Effector memory CD4-positive, alpha-beta T cell (primary cell): ENCODE results near the gene THSD7A.

Experiments
- DNase-seq, 3 donors: peaks; one replicate each; pipeline ENCODE4 v3.0.0-alpha.2; 2020
- H3K27ac ChIP-seq: 2 replicates; pipeline ENCODE4 v1.7.0; 2013; ENCODE audit warnings: mild to moderate bottlenecking, low read length, moderate library complexity; ENCODE audit not compliant: insufficient read depth, poor library complexity, severe bottlenecking
- H3K27me3 ChIP-seq: replicated peaks from 2 replicates; pipeline ENCODE4 v1.7.0; 2013; ENCODE audit warnings: mild to moderate bottlenecking, low read length; ENCODE audit not compliant: insufficient read depth, control insufficient read depth, poor library complexity, severe bottlenecking
- H3K36me3 ChIP-seq: 2 replicates; pipeline ENCODE4 v1.7.0; 2013; ENCODE audit warnings: mild to moderate bottlenecking, low read length, moderate library complexity; ENCODE audit not compliant: control insufficient read depth, insufficient read depth
- H3K4me1 ChIP-seq: 2 replicates; pipeline ENCODE4 v1.7.0; 2013; ENCODE audit warnings: low read length, mild to moderate bottlenecking; ENCODE audit not compliant: control insufficient read depth, insufficient read depth, poor library complexity, severe bottlenecking
- H3K4me3 ChIP-seq: 2 replicates; pipeline ENCODE4 v1.7.0; 2013; ENCODE audit warnings: low read length, low read depth, mild to moderate bottlenecking; ENCODE audit not compliant: insufficient read depth, poor library complexity, severe bottlenecking
- H3K9me3 ChIP-seq: 2 replicates; pipeline ENCODE4 v1.7.0; 2013; ENCODE audit warnings: mild to moderate bottlenecking, low read length, moderate library complexity; ENCODE audit not compliant: control insufficient read depth

The THSD7A gene

DNA sequence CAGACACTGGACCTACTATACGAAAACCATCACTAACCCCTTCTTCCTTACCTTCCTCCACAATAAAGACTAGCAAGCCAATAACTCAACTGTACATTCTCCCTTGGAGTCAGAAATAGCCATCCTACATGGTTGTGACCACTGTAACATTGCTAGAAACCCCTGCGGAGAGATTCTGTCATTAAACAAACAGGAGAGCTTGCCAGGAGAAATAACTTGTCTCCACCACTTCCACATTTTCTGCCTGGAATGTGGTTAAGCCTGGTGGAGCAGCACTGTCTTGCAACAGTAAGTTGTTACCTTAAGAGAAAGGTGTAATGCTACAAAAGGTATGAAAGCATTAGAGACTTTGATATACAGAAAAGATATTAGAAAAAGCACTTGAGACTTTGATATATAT is 45.8 kb downstream of the THSD7A start:
- Histone ChIP-seq H3K9me3 (no peaks in the 10 kb centered on the region), H3K4me3 (no peak overlapping the region), H3K4me1 (no peaks in the 10 kb centered on the region), H3K27ac (no peak overlapping the region), H3K27me3 (no peaks in the 10 kb centered on the region), H3K36me3 (no peaks in the 10 kb centered on the region)
- no peak for DNase-seq

- H3K36me3 ChIP-seq, result no peaks in the 10 kb centered on the region
- H3K4me3 ChIP-seq, result no peak overlapping the region
- no peak for DNase-seq
- H3K4me1 ChIP-seq, result no peaks in the 10 kb centered on the region
- no peaks in the 10 kb centered on the region for H3K9me3 ChIP-seq
- no peak overlapping the region for H3K27ac ChIP-seq
- H3K27me3 ChIP-seq, result no peaks in the 10 kb centered on the region
These were observed 47.0 kb downstream of the THSD7A start for GRCh38 chr7:11784769-11785536.

DNA sequence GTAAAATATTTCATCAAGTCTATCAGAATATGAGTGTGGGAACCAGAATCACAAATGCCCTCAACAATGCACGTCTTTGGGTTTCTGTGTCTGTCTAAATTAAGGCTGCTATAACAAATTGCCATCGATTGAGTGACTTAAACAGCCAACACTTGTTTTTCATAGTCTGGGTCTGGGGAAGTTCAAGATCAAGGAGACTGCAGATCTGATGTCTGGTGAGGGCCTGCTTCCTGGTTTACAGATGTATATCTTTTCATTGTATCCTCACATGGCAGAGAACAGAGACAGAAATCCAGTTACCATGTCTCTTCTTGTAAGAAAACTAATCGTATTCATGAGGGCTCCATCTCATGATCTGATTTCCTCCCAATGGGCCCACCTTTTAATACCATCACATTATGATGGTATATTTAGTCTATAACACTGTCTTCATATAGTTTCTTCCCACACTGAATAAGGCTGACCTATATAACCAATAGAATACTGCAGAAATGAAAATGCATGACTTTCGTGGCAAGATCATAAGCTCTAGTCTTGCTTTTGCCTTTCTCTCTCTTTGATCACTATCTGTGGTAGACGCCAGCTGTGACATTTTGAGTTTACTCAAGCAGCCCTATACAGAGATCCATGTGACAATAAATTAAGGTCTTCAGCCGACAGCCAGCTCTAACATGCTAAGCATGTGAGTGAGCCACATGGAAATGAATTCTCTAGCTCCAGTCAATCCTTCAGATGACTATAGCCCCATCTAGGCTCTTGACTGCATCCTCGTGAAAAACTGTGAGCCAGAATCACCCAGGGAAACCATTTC is 51.9 kb downstream of the THSD7A start:
- Histone ChIP-seq H3K36me3 (no peaks in the 10 kb centered on the region), H3K4me3 (no peak overlapping the region), H3K27me3 (no peaks in the 10 kb centered on the region), H3K9me3 (no peaks in the 10 kb centered on the region), H3K27ac (no peak overlapping the region), H3K4me1 (no peaks in the 10 kb centered on the region)
- DNase-seq, result no peak

GRCh38 chr7:11776039-11776438 is 56.0 kb downstream of the THSD7A start:
- Histone ChIP-seq H3K36me3 (no peaks in the 10 kb centered on the region), H3K9me3 (no peaks in the 10 kb centered on the region), H3K4me3 (no peak overlapping the region), H3K4me1 (no peaks in the 10 kb centered on the region), H3K27me3 (no peaks in the 10 kb centered on the region), H3K27ac (no peak overlapping the region)
- DNase-seq, result no peak

- Histone ChIP-seq H3K4me1 (no peaks in the 10 kb centered on the region), H3K27ac (no peak overlapping the region)
- DNase-seq, result no peak
These were observed 56.6 kb downstream of the THSD7A start for GRCh38 chr7:11775401-11775800.

GRCh38 chr7:11768263-11768662 is 63.7 kb downstream of the THSD7A start:
- Histone ChIP-seq H3K4me1 (no peaks in the 10 kb centered on the region), H3K4me3 (no peak overlapping the region), H3K9me3 (no peaks in the 10 kb centered on the region), H3K36me3 (no peaks in the 10 kb centered on the region), H3K27me3 (no peaks in the 10 kb centered on the region), H3K27ac (no peak overlapping the region)
- no peak for DNase-seq

More at GRCh38 chr7:11775401-11775800, 56.6 kb downstream of the THSD7A start:
- Histone ChIP-seq H3K36me3 (no peaks in the 10 kb centered on the region), H3K4me3 (no peak overlapping the region), H3K9me3 (no peaks in the 10 kb centered on the region), H3K27me3 (no peaks in the 10 kb centered on the region)

DNA sequence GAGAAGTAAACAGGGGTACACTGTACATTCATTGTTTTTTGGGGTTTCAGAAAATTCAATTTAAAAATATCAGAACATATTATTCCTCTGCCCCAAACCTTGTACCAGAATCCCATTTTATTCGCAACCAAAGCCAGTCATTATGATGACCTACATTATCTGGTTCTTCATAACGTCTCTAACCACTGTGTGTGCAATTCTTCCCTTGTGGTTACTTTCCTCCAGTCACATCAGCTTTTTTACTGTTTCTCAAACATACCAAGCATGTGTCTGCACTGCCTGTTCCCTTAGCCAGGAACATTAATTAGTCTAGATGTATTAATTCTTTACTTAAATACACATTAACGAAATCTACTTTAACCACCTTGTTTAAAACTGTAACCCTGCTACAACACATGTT is 64.8 kb downstream of the THSD7A start:
- no peaks in the 10 kb centered on the region for H3K27me3 ChIP-seq
- H3K9me3 ChIP-seq, result no peaks in the 10 kb centered on the region
- no peak overlapping the region for H3K27ac ChIP-seq
- H3K4me1 ChIP-seq, result no peaks in the 10 kb centered on the region
- no peaks in the 10 kb centered on the region for H3K36me3 ChIP-seq
- H3K4me3 ChIP-seq, result no peak overlapping the region
- DNase-seq, result no peak

- H3K36me3 ChIP-seq, result no peaks in the 10 kb centered on the region
- H3K27me3 ChIP-seq, result no peaks in the 10 kb centered on the region
- DNase-seq, result no peak
- H3K4me3 ChIP-seq, result no peak overlapping the region
- no peaks in the 10 kb centered on the region for H3K4me1 ChIP-seq
- no peak overlapping the region for H3K27ac ChIP-seq
- H3K9me3 ChIP-seq, result no peaks in the 10 kb centered on the region
These were observed 71.6 kb downstream of the THSD7A start for GRCh38 chr7:11760372-11760771.

DNA sequence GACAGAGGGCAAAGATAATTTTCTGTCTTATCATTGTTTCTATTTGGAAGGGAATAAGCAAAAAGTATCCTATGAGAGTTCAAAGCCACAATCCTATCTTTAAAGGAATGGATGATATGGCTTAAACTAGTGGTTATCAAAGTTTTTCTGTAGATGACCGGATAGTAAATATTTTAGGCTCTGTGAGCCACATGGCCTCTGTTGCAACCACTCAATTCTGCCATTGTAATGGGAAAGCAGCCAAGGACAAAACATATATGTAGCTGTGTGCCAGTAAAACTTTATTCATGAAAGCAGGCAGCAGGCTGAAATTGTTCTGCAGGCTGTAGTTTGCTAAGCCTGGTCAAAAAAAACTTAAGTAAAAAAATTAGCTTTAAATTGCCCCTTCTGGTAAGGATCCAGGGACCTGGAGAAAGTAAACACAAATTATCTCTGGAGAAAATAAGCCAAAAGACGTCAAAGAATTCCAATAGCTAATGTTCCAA is 73.3 kb downstream of the THSD7A start:
- no peak overlapping the region for H3K27ac ChIP-seq
- no peaks in the 10 kb centered on the region for H3K4me1 ChIP-seq
- no peaks in the 10 kb centered on the region for H3K36me3 ChIP-seq
- DNase-seq, result no peak
- no peak overlapping the region for H3K4me3 ChIP-seq
- H3K27me3 ChIP-seq, result no peaks in the 10 kb centered on the region
- H3K9me3 ChIP-seq, result no peaks in the 10 kb centered on the region

- no peak for DNase-seq
- H3K36me3 ChIP-seq, result no peaks in the 10 kb centered on the region
- H3K9me3 ChIP-seq, result no peaks in the 10 kb centered on the region
- no peaks in the 10 kb centered on the region for H3K4me1 ChIP-seq
- H3K4me3 ChIP-seq, result no peak overlapping the region
- H3K27ac ChIP-seq, result no peak overlapping the region
- H3K27me3 ChIP-seq, result no peaks in the 10 kb centered on the region
These were observed 74.8 kb downstream of the THSD7A start for GRCh38 chr7:11757153-11757552.
